Measurements from ENCODE around the gene CHRDL2.

DNA sequence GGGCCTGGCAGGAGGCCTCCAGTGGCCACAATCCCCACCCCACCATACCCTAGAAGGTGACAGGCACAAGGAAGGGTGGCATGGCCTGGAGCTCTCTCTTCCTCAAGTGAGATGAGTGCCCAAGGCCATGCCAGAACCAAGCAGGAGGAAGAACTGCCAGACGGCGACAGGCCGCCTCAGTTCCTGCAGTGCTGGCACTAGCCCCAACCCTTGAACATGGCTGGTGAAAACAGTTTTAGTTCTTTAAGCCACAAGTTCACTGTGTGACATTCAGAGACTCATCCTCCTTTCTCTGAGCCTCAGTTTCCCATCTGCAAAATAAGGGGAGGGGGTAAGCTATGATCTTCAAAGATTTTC lies 9.8 kb downstream of the CHRDL2 start:
- TF ChIP-seq FOXM1 (IDR thresholded peaks at IDR 0.05; ENCODE audit: borderline replicate concordance) (no peak), HDGF (IDR thresholded peaks at IDR 0.05; ENCODE audit: borderline replicate concordance) (no peak)
